Keratinocyte (primary cell): ENCODE measurements around the gene HEG1.

ENCODE experiments used
- EZH2 ChIP-seq: IDR thresholded peaks from one replicate; pipeline ENCODE4 v1.6.1; 2012; ENCODE audit warnings: inconsistent platforms, mild to moderate bottlenecking, low read length, moderate library complexity
- TF ChIP-seq, protein P1 (sequence below), 3 experiments: IDR thresholded peaks in 1 of 3; conservative IDR thresholded peaks in 1 of 3; optimal IDR thresholded peaks in 1 of 3; 2 replicates in 2 of 3; 3 replicates in 1 of 3; pipeline versions ENCODE3 to v1.5.1; 2011; ENCODE audit warnings: low read length in 3 of 3, mild to moderate bottlenecking in 3 of 3, moderate library complexity in 2 of 3, control low read depth in 1 of 3, inconsistent platforms in 1 of 3; ENCODE audit not compliant: insufficient read depth in 2 of 3; ENCODE audit errors: extremely low read depth in 1 of 3

DNA sequence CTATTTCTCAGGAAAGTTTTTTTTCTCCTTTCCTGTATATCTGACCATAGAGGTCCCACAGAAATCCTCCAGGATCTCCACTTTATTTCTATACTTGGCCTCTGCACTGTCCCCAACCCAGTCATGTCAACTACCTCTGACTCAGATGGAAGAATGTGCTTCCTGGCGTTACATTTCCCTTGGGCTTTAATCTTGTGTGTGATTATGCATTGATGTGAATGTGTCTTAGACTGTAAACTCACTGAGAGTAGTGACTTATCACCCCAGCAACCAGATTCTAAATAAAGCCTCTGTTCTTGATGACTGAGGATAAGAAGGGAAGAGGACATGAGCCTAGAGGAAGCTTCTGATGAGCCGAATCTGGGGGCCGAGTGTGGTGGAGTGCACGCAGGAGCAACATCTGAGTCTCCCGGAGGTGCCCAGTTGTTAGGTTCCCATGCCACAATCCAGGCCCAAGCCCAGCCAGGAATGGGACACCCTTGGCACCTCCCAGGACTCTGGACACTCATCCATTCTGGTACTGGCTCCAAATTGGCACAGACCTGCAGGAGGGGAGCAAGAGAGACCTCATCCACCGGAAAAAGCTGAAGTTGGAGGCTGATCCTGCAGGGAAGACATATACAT lies 32.1 kb upstream of the HEG1 start:
- TF ChIP-seq, protein P1, sequence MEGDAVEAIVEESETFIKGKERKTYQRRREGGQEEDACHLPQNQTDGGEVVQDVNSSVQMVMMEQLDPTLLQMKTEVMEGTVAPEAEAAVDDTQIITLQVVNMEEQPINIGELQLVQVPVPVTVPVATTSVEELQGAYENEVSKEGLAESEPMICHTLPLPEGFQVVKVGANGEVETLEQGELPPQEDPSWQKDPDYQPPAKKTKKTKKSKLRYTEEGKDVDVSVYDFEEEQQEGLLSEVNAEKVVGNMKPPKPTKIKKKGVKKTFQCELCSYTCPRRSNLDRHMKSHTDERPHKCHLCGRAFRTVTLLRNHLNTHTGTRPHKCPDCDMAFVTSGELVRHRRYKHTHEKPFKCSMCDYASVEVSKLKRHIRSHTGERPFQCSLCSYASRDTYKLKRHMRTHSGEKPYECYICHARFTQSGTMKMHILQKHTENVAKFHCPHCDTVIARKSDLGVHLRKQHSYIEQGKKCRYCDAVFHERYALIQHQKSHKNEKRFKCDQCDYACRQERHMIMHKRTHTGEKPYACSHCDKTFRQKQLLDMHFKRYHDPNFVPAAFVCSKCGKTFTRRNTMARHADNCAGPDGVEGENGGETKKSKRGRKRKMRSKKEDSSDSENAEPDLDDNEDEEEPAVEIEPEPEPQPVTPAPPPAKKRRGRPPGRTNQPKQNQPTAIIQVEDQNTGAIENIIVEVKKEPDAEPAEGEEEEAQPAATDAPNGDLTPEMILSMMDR (optimal IDR thresholded peaks at IDR 0.05 in 1 of 3, IDR thresholded peaks at IDR 0.05 in 1 of 3, conservative IDR thresholded peaks at IDR 0.05 in 1 of 3; ENCODE audit: extremely low read depth in 1 of 3, insufficient read depth in 2 of 3, low read length in 3 of 3), result no peak
- TF ChIP-seq EZH2, result no peak
